ENCODE measurements around the gene NAV2.

Gene NAV2

GRCh38 chr11:19868281-19868821, 155.7 kb downstream of the NAV2 start:
- no peak overlapping the region for H3K9ac ChIP-seq (ENCODE audit: low read depth in 1 of 2, low read length in 2 of 2)
- no peaks in the 10 kb centered on the region for H3K4me1 ChIP-seq (ENCODE audit: control insufficient read depth in 2 of 2, insufficient read depth in 2 of 2, low read length in 2 of 2)
- H3K27me3 ChIP-seq (ENCODE audit: control insufficient read depth in 2 of 2, insufficient read depth in 2 of 2, low read length in 2 of 2) = no peaks in the 10 kb centered on the region
- no peak overlapping the region for H3K4me3 ChIP-seq (ENCODE audit: low read length in 2 of 2)
- H3K9me3 ChIP-seq (ENCODE audit: control insufficient read depth in 2 of 2, low read length in 2 of 2) = no peaks in the 10 kb centered on the region
- H3K36me3 ChIP-seq (ENCODE audit: control insufficient read depth in 2 of 2, insufficient read depth in 2 of 2, low read length in 2 of 2) = peaks cover 3 to 4% of the 10 kb centered on the region in 2 donors
- no peak overlapping the region for H3K27ac ChIP-seq (ENCODE audit: low read depth in 2 of 2, low read length in 2 of 2)

DNA sequence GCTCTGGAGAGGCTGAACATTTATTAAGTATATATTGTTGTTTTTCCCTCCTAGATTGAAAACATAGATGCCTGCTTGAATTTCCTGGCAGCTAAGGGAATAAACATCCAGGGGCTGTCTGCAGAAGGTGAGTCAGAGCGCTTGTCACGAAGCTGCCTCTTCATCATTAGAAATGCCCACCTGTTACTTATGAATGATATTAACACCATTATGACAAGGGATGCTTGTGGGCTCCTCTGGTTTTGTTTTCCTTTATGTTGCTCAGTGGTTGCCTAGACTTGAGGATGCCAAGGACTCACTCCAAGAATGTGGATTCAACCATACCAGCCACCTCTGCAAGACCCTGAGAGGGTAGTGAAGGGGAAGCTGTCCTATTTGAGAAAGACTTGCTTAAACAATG, 156.2 kb downstream of the NAV2 start:
- Histone ChIP-seq H3K27me3 (ENCODE audit: control insufficient read depth in 2 of 2, insufficient read depth in 2 of 2, low read length in 2 of 2) (no peaks in the 10 kb centered on the region), H3K36me3 (ENCODE audit: control insufficient read depth in 2 of 2, insufficient read depth in 2 of 2, low read length in 2 of 2) (peaks cover 3 to 4% of the 10 kb centered on the region in 2 donors), H3K4me3 (ENCODE audit: low read length in 2 of 2) (no peak overlapping the region), H3K4me1 (ENCODE audit: control insufficient read depth in 2 of 2, insufficient read depth in 2 of 2, low read length in 2 of 2) (no peaks in the 10 kb centered on the region), H3K27ac (ENCODE audit: low read depth in 2 of 2, low read length in 2 of 2) (no peak overlapping the region), H3K9me3 (ENCODE audit: control insufficient read depth in 2 of 2, low read length in 2 of 2) (no peaks in the 10 kb centered on the region), H3K9ac (ENCODE audit: low read depth in 1 of 2, low read length in 2 of 2) (no peak overlapping the region)

- Histone ChIP-seq H3K36me3 (ENCODE audit: control insufficient read depth in 2 of 2, insufficient read depth in 2 of 2, low read length in 2 of 2) (peaks cover 3 to 4% of the 10 kb centered on the region in 2 donors), H3K27me3 (ENCODE audit: control insufficient read depth in 2 of 2, insufficient read depth in 2 of 2, low read length in 2 of 2) (no peaks in the 10 kb centered on the region), H3K9me3 (ENCODE audit: control insufficient read depth in 2 of 2, low read length in 2 of 2) (no peaks in the 10 kb centered on the region), H3K27ac (ENCODE audit: low read depth in 2 of 2, low read length in 2 of 2) (no peak overlapping the region), H3K4me3 (ENCODE audit: low read length in 2 of 2) (no peak overlapping the region), H3K4me1 (ENCODE audit: control insufficient read depth in 2 of 2, insufficient read depth in 2 of 2, low read length in 2 of 2) (no peaks in the 10 kb centered on the region), H3K9ac (ENCODE audit: low read depth in 1 of 2, low read length in 2 of 2) (no peak overlapping the region)
Measured at GRCh38 chr11:19869466-19869865, 156.8 kb downstream of the NAV2 start.

GRCh38 chr11:19869946-19870589, 157.4 kb downstream of the NAV2 start:
- H3K27me3 ChIP-seq (ENCODE audit: control insufficient read depth in 2 of 2, insufficient read depth in 2 of 2, low read length in 2 of 2) = no peaks in the 10 kb centered on the region
- peaks cover 3 to 4% of the 10 kb centered on the region in 2 donors for H3K36me3 ChIP-seq (ENCODE audit: control insufficient read depth in 2 of 2, insufficient read depth in 2 of 2, low read length in 2 of 2)
- H3K27ac ChIP-seq (ENCODE audit: low read depth in 2 of 2, low read length in 2 of 2) = no peak overlapping the region
- H3K4me1 ChIP-seq (ENCODE audit: control insufficient read depth in 2 of 2, insufficient read depth in 2 of 2, low read length in 2 of 2) = no peaks in the 10 kb centered on the region
- H3K9ac ChIP-seq (ENCODE audit: low read depth in 1 of 2, low read length in 2 of 2) = no peak overlapping the region
- H3K4me3 ChIP-seq (ENCODE audit: low read length in 2 of 2) = no peak overlapping the region
- no peaks in the 10 kb centered on the region for H3K9me3 ChIP-seq (ENCODE audit: control insufficient read depth in 2 of 2, low read length in 2 of 2)

- H3K4me1 ChIP-seq (ENCODE audit: control insufficient read depth in 2 of 2, insufficient read depth in 2 of 2, low read length in 2 of 2) = no peaks in the 10 kb centered on the region
- H3K36me3 ChIP-seq (ENCODE audit: control insufficient read depth in 2 of 2, insufficient read depth in 2 of 2, low read length in 2 of 2) = peaks cover 3 to 4% of the 10 kb centered on the region in 2 donors
- no peak overlapping the region for H3K9ac ChIP-seq (ENCODE audit: low read depth in 1 of 2, low read length in 2 of 2)
- H3K4me3 ChIP-seq (ENCODE audit: low read length in 2 of 2) = no peak overlapping the region
- no peak overlapping the region for H3K27ac ChIP-seq (ENCODE audit: low read depth in 2 of 2, low read length in 2 of 2)
- H3K9me3 ChIP-seq (ENCODE audit: control insufficient read depth in 2 of 2, low read length in 2 of 2) = no peaks in the 10 kb centered on the region
- H3K27me3 ChIP-seq (ENCODE audit: control insufficient read depth in 2 of 2, insufficient read depth in 2 of 2, low read length in 2 of 2) = no peaks in the 10 kb centered on the region
Measured at GRCh38 chr11:19871531-19871930, 158.9 kb downstream of the NAV2 start.

- Histone ChIP-seq H3K9me3 (ENCODE audit: control insufficient read depth in 2 of 2, low read length in 2 of 2) (no peaks in the 10 kb centered on the region), H3K27me3 (ENCODE audit: control insufficient read depth in 2 of 2, insufficient read depth in 2 of 2, low read length in 2 of 2) (no peaks in the 10 kb centered on the region), H3K36me3 (ENCODE audit: control insufficient read depth in 2 of 2, insufficient read depth in 2 of 2, low read length in 2 of 2) (peaks cover 3 to 4% of the 10 kb centered on the region in 2 donors), H3K4me1 (ENCODE audit: control insufficient read depth in 2 of 2, insufficient read depth in 2 of 2, low read length in 2 of 2) (no peaks in the 10 kb centered on the region), H3K4me3 (ENCODE audit: low read length in 2 of 2) (no peak overlapping the region), H3K27ac (ENCODE audit: low read depth in 2 of 2, low read length in 2 of 2) (no peak overlapping the region), H3K9ac (ENCODE audit: low read depth in 1 of 2, low read length in 2 of 2) (no peak overlapping the region)
Measured at GRCh38 chr11:19872512-19873145, 160.0 kb downstream of the NAV2 start.

DNA sequence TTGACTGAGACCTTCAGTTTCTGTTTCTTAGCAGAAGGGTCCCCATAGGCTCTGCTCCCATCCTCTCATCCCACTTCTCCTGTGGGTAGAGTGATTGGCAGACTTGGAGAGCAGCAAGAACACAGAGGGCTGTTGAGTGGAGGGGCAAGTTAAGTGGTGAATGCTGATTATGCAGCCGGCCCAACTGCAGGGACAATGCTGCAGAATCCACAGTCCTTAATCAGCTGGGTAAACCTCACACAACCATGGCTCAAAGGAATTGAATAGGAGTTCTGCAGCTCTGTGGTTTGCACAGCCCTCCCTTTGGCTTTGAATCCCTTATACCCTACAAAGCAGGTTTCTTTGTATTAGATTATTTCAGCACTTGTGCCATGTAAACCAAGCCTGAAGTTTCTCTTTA, 161.1 kb downstream of the NAV2 start:
- H3K9me3 ChIP-seq (ENCODE audit: control insufficient read depth in 2 of 2, low read length in 2 of 2) = no peaks in the 10 kb centered on the region
- H3K9ac ChIP-seq (ENCODE audit: low read depth in 1 of 2, low read length in 2 of 2) = no peak overlapping the region
- H3K4me3 ChIP-seq (ENCODE audit: low read length in 2 of 2) = no peak overlapping the region
- no peaks in the 10 kb centered on the region for H3K4me1 ChIP-seq (ENCODE audit: control insufficient read depth in 2 of 2, insufficient read depth in 2 of 2, low read length in 2 of 2)
- peaks cover 3 to 4% of the 10 kb centered on the region in 2 donors for H3K36me3 ChIP-seq (ENCODE audit: control insufficient read depth in 2 of 2, insufficient read depth in 2 of 2, low read length in 2 of 2)
- no peak overlapping the region for H3K27ac ChIP-seq (ENCODE audit: low read depth in 2 of 2, low read length in 2 of 2)
- no peaks in the 10 kb centered on the region for H3K27me3 ChIP-seq (ENCODE audit: control insufficient read depth in 2 of 2, insufficient read depth in 2 of 2, low read length in 2 of 2)

GRCh38 chr11:19874266-19874665, 161.6 kb downstream of the NAV2 start:
- H3K4me1 ChIP-seq (ENCODE audit: control insufficient read depth in 2 of 2, insufficient read depth in 2 of 2, low read length in 2 of 2) = peaks cover 0 to under 1% of the 10 kb centered on the region in 2 donors
- no peaks in the 10 kb centered on the region for H3K9me3 ChIP-seq (ENCODE audit: control insufficient read depth in 2 of 2, low read length in 2 of 2)
- no peak overlapping the region for H3K27ac ChIP-seq (ENCODE audit: low read depth in 2 of 2, low read length in 2 of 2)
- H3K27me3 ChIP-seq (ENCODE audit: control insufficient read depth in 2 of 2, insufficient read depth in 2 of 2, low read length in 2 of 2) = no peaks in the 10 kb centered on the region
- peaks cover 3 to 4% of the 10 kb centered on the region in 2 donors for H3K36me3 ChIP-seq (ENCODE audit: control insufficient read depth in 2 of 2, insufficient read depth in 2 of 2, low read length in 2 of 2)
- no peak overlapping the region for H3K4me3 ChIP-seq (ENCODE audit: low read length in 2 of 2)
- H3K9ac ChIP-seq (ENCODE audit: low read depth in 1 of 2, low read length in 2 of 2) = no peak overlapping the region

DNA sequence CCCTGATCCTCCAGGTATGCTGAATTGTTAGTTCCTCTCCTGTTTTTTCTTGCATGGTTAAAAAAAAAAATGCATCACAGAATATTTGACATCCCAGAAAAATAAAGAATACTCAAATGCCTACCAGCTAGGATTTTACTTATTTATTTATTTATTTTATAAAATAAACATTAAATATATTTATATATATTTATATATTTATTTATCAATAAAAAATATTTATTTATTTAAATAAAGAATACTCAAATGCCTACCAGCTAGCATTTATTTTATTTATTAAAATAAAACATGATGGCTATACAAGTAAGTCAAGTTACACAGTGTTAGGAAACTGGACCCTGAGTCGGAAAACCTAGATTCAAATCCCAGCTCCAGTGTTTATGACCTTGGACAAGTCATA, 164.1 kb downstream of the NAV2 start:
- Histone ChIP-seq H3K27me3 (ENCODE audit: control insufficient read depth in 2 of 2, insufficient read depth in 2 of 2, low read length in 2 of 2) (no peaks in the 10 kb centered on the region), H3K9me3 (ENCODE audit: control insufficient read depth in 2 of 2, low read length in 2 of 2) (no peaks in the 10 kb centered on the region), H3K9ac (ENCODE audit: low read depth in 1 of 2, low read length in 2 of 2) (no peak overlapping the region), H3K27ac (ENCODE audit: low read depth in 2 of 2, low read length in 2 of 2) (no peak overlapping the region), H3K4me3 (ENCODE audit: low read length in 2 of 2) (no peak overlapping the region), H3K36me3 (ENCODE audit: control insufficient read depth in 2 of 2, insufficient read depth in 2 of 2, low read length in 2 of 2) (peaks cover 0 to 5% of the 10 kb centered on the region in 2 donors), H3K4me1 (ENCODE audit: control insufficient read depth in 2 of 2, insufficient read depth in 2 of 2, low read length in 2 of 2) (peaks cover 0 to 2% of the 10 kb centered on the region in 2 donors)

DNA sequence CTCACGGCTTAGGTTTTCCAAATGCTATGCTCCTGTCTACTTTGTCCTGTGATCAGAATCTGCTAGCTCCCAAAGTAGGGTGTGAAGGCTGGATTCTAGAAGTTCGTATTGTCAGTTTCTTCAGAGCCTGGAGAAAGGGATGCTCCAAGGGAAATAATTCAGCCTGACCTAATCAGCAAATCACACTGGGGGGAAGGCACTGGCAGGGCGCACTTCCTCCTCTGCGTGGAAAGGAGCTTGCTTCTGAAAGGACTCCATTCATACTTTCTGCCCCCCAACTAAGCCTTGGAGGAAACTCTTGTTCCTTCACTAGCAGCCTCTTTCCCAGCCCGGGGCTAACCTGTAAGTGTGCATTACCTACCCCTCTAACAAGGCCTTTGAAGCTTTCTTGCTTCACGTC, 165.9 kb downstream of the NAV2 start:
- Histone ChIP-seq H3K4me3 (ENCODE audit: low read length in 2 of 2) (no peak overlapping the region), H3K36me3 (ENCODE audit: control insufficient read depth in 2 of 2, insufficient read depth in 2 of 2, low read length in 2 of 2) (peaks cover 0 to 5% of the 10 kb centered on the region in 2 donors), H3K4me1 (ENCODE audit: control insufficient read depth in 2 of 2, insufficient read depth in 2 of 2, low read length in 2 of 2) (peaks cover 0 to 2% of the 10 kb centered on the region in 2 donors), H3K9ac (ENCODE audit: low read depth in 1 of 2, low read length in 2 of 2) (no peak overlapping the region), H3K27ac (ENCODE audit: low read depth in 2 of 2, low read length in 2 of 2) (no peak overlapping the region), H3K9me3 (ENCODE audit: control insufficient read depth in 2 of 2, low read length in 2 of 2) (no peaks in the 10 kb centered on the region), H3K27me3 (ENCODE audit: control insufficient read depth in 2 of 2, insufficient read depth in 2 of 2, low read length in 2 of 2) (no peaks in the 10 kb centered on the region)

Measured in mucosa of rectum (tissue), 2 donors.